HCT116 (cell line): ENCODE results near the gene TMOD3. TPM values are rescaled to one million over a fixed set of nuclear protein-coding genes. Genes with fewer than 3 reads are reported as not detected.

ENCODE experiments used
- ATAC-seq: fragments of 200-7000 bp; cut with Tn5 transposase; 2 replicates; pipeline ENCODE4 v1.9.1; 2020; ENCODE audit warnings: mild to moderate bottlenecking, moderate library complexity
- Bru-seq: library from RNA; stranded (reverse); fragments of 400-500 nt; gene quantifications from one replicate; lab custom pipeline; 2021; lab: Mats Ljungman, UMichigan
- BruChase-seq, 2 experiments: library from RNA; stranded (reverse); fragments of 400-500 nt; gene quantifications; one replicate each; lab custom pipeline; 2021; lab: Mats Ljungman, UMichigan
- BruUV-seq: library from RNA; stranded (reverse); fragments of 400-500 nt; replicated peaks from 2 replicates; lab custom pipeline; 2021; lab: Mats Ljungman, UMichigan
- CTCF ChIA-PET: fragments of 300-600 bp; sonication (Branson Sonifier 250); formaldehyde crosslinking; loops from one replicate; lab custom pipeline; 2021; ENCODE audit warnings: antibody characterized with exemption; lab: Charles Lee
- POLR2A ChIA-PET: fragments of 300-600, 350-600 bp; sonication (Branson Sonifier 250); formaldehyde crosslinking; loops from one replicate; lab custom pipeline; 2021; ENCODE audit warnings: antibody characterized with exemption; lab: Charles Lee
- RAD21 ChIA-PET, 2 experiments: fragments of 300-600 bp; sonication (Branson Sonifier 250); formaldehyde crosslinking; loops; one replicate each; lab custom pipeline; 2023; ENCODE audit warnings: low total read pairs in 2 of 2; ENCODE audit not compliant: uncharacterized antibody in 2 of 2, unreplicated experiment in 2 of 2, low non-redundant PET in 1 of 2; lab: Charles Lee
- DNase-seq: peaks from one replicate; pipeline ENCODE4 v3.0.0-alpha.2; 2010; ENCODE audit warnings: low read depth, low spot score
- H2AFZ ChIP-seq: fragments of 200-600 bp; shearing (Covaris generic), sonication (generic); 2 replicates; pipeline ENCODE4 v1.6.1; 2017; ENCODE audit warnings: low read depth, mixed run types, mixed read lengths, antibody characterized with exemption, low read length; ENCODE audit not compliant: poor library complexity, severe bottlenecking
- H3K27ac ChIP-seq: 2 replicates; pipeline ENCODE4 v1.5.1; 2012; ENCODE audit warnings: low read depth, low read length
- H3K27me3 ChIP-seq: fragments of 200-600 bp; sonication (generic); 2 replicates; pipeline ENCODE4 v1.6.1; 2016; ENCODE audit warnings: mixed run types, low read length, mixed read lengths; ENCODE audit not compliant: insufficient read depth
- H3K36me3 ChIP-seq, 2 experiments: fragments of 200-500 bp in 1 of 2; fragments of 200-600 bp in 1 of 2; sonication (Bioruptor generic) in 1 of 2; sonication (generic) in 1 of 2; 2 replicates each; pipeline versions ENCODE4 v1.5.1 to v1.6.1; 2014 to 2016; ENCODE audit warnings: low read length in 2 of 2, inconsistent platforms in 1 of 2, mixed read lengths in 1 of 2, mixed run types in 1 of 2; ENCODE audit not compliant: insufficient read depth in 2 of 2, control insufficient read depth in 1 of 2
- H3K4me1 ChIP-seq, 2 experiments: fragments of 200-600 bp in 1 of 2; sonication (generic) in 1 of 2; 2 replicates each; pipeline versions ENCODE4 v1.5.1 to v1.6.1; 2012 to 2017; ENCODE audit warnings: low read length in 2 of 2, inconsistent platforms in 1 of 2, mild to moderate bottlenecking in 1 of 2, mixed read lengths in 1 of 2, mixed run types in 1 of 2, moderate library complexity in 1 of 2; ENCODE audit not compliant: insufficient read depth in 2 of 2, control insufficient read depth in 1 of 2
- H3K4me2 ChIP-seq: fragments of 200-600 bp; sonication (generic); 2 replicates; pipeline ENCODE4 v1.6.1; 2017; ENCODE audit warnings: mixed run types, low read length, mixed read lengths
- H3K4me3 ChIP-seq, 2 experiments: fragments of 200-600 bp in 1 of 2; sonication (generic) in 1 of 2; replicated peaks in 1 of 2; 2 replicates each; pipeline ENCODE4 v1.5.1; 2011 to 2016; ENCODE audit warnings: low read length in 2 of 2, control low read depth in 1 of 2, low read depth in 1 of 2, mild to moderate bottlenecking in 1 of 2, mixed read lengths in 1 of 2, mixed run types in 1 of 2
- H3K79me2 ChIP-seq: fragments of 200-600 bp; sonication (generic); 2 replicates; pipeline ENCODE4 v1.6.1; 2017; ENCODE audit warnings: mild to moderate bottlenecking, mixed run types, low read length, moderate library complexity, mixed read lengths; ENCODE audit not compliant: insufficient read depth
- H3K9ac ChIP-seq: fragments of 200-600 bp; sonication (generic); 2 replicates; pipeline ENCODE4 v1.6.1; 2016; ENCODE audit warnings: low read length, mixed read lengths
- H3K9me2 ChIP-seq: fragments of 200-600 bp; sonication (generic), shearing (Covaris generic); 2 replicates; pipeline ENCODE4 v1.6.1; 2017; ENCODE audit warnings: mixed run types, mild to moderate bottlenecking, moderate library complexity; ENCODE audit not compliant: insufficient read depth
- H3K9me3 ChIP-seq, 2 experiments: fragments of 200-500 bp in 1 of 2; fragments of 200-600 bp in 1 of 2; sonication (Bioruptor generic) in 1 of 2; sonication (generic) in 1 of 2; 2 replicates each; pipeline ENCODE4 v1.6.1; 2014 to 2017; ENCODE audit warnings: low read length in 2 of 2, mixed read lengths in 2 of 2, inconsistent platforms in 1 of 2, low read depth in 1 of 2, mild to moderate bottlenecking in 1 of 2, mixed run types in 1 of 2, moderate library complexity in 1 of 2; ENCODE audit not compliant: control insufficient read depth in 1 of 2, insufficient read depth in 1 of 2
- H4K20me1 ChIP-seq: fragments of 200-600 bp; sonication (generic), shearing (Covaris generic); 2 replicates; pipeline ENCODE4 v1.6.1; 2017; ENCODE audit warnings: mixed run types, mild to moderate bottlenecking, moderate library complexity; ENCODE audit not compliant: insufficient read depth
- ATF3 ChIP-seq: IDR thresholded peaks from 2 replicates; pipeline ENCODE4 v1.6.1; 2012
- CBX3 ChIP-seq: IDR thresholded peaks from 2 replicates; pipeline ENCODE4 v1.6.1; 2012; ENCODE audit warnings: low read depth
- CEBPB ChIP-seq: IDR thresholded peaks from 2 replicates; pipeline ENCODE4 v1.6.1; 2012; ENCODE audit warnings: low read depth
- CTCF ChIP-seq, 3 experiments: fragments of 200-600 bp in 1 of 3; sonication (generic) in 1 of 3; IDR thresholded peaks in 2 of 3; conservative IDR thresholded peaks in 1 of 3; 2 replicates each; pipeline ENCODE4 v1.5.1; 2012 to 2017; ENCODE audit warnings: low read depth in 2 of 3, low read length in 2 of 3, antibody characterized with exemption in 1 of 3, borderline replicate concordance in 1 of 3, control low read depth in 1 of 3, mild to moderate bottlenecking in 1 of 3, mixed read lengths in 1 of 3, mixed run types in 1 of 3, moderate library complexity in 1 of 3; ENCODE audit not compliant: insufficient read depth in 1 of 3
- EGR1 ChIP-seq: IDR thresholded peaks from 2 replicates; pipeline ENCODE4 v1.6.1; 2012; ENCODE audit warnings: low read depth
- ELF1 ChIP-seq: IDR thresholded peaks from 2 replicates; pipeline ENCODE4 v1.6.1; 2012; ENCODE audit warnings: low read depth, borderline replicate concordance
- EZH2 ChIP-seq: fragments of 200-600 bp; sonication (generic); IDR thresholded peaks from 2 replicates; pipeline ENCODE4 v1.6.1; 2017; ENCODE audit warnings: antibody characterized with exemption, mixed run types
- EZH2phosphoT487 ChIP-seq: fragments of 200-600 bp; IDR thresholded peaks from 2 replicates; pipeline ENCODE4 v1.6.1; 2018; ENCODE audit warnings: antibody characterized with exemption, borderline replicate concordance
- FOSL1 ChIP-seq: IDR thresholded peaks from 2 replicates; pipeline ENCODE4 v1.6.1; 2012; ENCODE audit warnings: low read depth
- JUND ChIP-seq: IDR thresholded peaks from 2 replicates; pipeline ENCODE4 v1.6.1; 2012
- POLR2AphosphoS5 ChIP-seq: IDR thresholded peaks from 2 replicates; pipeline ENCODE4 v1.6.1; 2011; ENCODE audit warnings: mild to moderate bottlenecking, low read depth, low read length, moderate library complexity
- RAD21 ChIP-seq: IDR thresholded peaks from 2 replicates; pipeline ENCODE4 v1.6.1; 2012; ENCODE audit warnings: low read depth, mild to moderate bottlenecking
- SIN3A ChIP-seq: IDR thresholded peaks from 2 replicates; pipeline ENCODE4 v1.6.1; 2012; ENCODE audit warnings: low read depth
- SP1 ChIP-seq: IDR thresholded peaks from 2 replicates; pipeline ENCODE4 v1.6.1; 2012; ENCODE audit warnings: low read depth
- SRF ChIP-seq: IDR thresholded peaks from 2 replicates; pipeline ENCODE4 v1.6.1; 2012; ENCODE audit warnings: low read depth
- YY1 ChIP-seq: IDR thresholded peaks from 2 replicates; pipeline ENCODE4 v1.6.1; 2011; ENCODE audit warnings: low read length, low read depth, moderate library complexity, mild to moderate bottlenecking; ENCODE audit not compliant: insufficient replicate concordance; ENCODE audit errors: extremely low read depth
- ZBTB33 ChIP-seq: IDR thresholded peaks from 2 replicates; pipeline ENCODE4 v1.6.1; 2011; ENCODE audit warnings: mild to moderate bottlenecking, low read length, moderate library complexity; ENCODE audit not compliant: insufficient replicate concordance; ENCODE audit errors: extremely low read depth
- ZFX ChIP-seq: fragments of 450-650 bp; IDR thresholded peaks from 2 replicates; pipeline ENCODE4 v1.6.1; 2017
- ZNF274 ChIP-seq: fragments of 200-500 bp; sonication (Bioruptor generic); IDR thresholded peaks from 2 replicates; pipeline ENCODE4 v1.6.1; 2014; ENCODE audit warnings: mild to moderate bottlenecking, low read depth, low read length, inconsistent platforms
- intact Hi-C: fragments of 100-400 bp; cut with micrococcal nuclease; formaldehyde crosslinking; loops from 2 replicates; pipeline ENCODE4 v1.10.0; 2022
- long read RNA-seq: library from polyadenylated mRNA; unstranded; transcript quantifications from one replicate; pipeline ENCODE4 v2.0.0, GENCODE V29; 2021; ENCODE audit not compliant: unreplicated experiment
- polyA plus RNA-seq: library from polyadenylated mRNA; unstranded; fragments of >200 nt; gene quantifications from 2 replicates; pipeline ENCODE4 v1.2.1, GENCODE V29; 2012; ENCODE audit warnings: missing spikeins
- total RNA-seq: library from RNA; stranded (reverse); gene quantifications from one replicate; pipeline ENCODE4 v1.2.1, GENCODE V29; 2021; ENCODE audit not compliant: unreplicated experiment

TMOD3 gene
- total RNA-seq (78.8 TPM), Bru-seq, nascent RNA (percentile 92 among the genes with signal in this experiment), BruChase-seq, experiment 1, labeled RNA remaining after a 6-hour chase (percentile 95 among the genes with signal in this experiment), BruChase-seq, experiment 2, labeled RNA remaining after a 2-hour chase (percentile 88 among the genes with signal in this experiment)
- 14.4 and 16.8 TPM in 2 replicates for polyA plus RNA-seq
- long read RNA-seq, full-length matches to known transcripts, result 134 of 173 reads
- long read RNA-seq, partial matches to known transcripts, result 11 of 173 reads
- long read RNA-seq, other reads (novel, unspliced or antisense), result 28 of 173 reads

GRCh38 chr15:51829376-51830275 is at the start of gene TMOD3:
TSS of gene TMOD3 (plus strand) at chr15:51829653. CDS start at chr15:51862885, 33,232 bp downstream.
- Histone ChIP-seq H4K20me1 (0 out of 2 replicates have a peak, but pooled peaks cover 4% of the 10 kb centered on the region), H3K79me2 (peaks cover 52% of the 10 kb centered on the region), H3K36me3 (no peaks in the 10 kb centered on the region), H3K9ac (peak within 1 kb of the TSS; percentile 82), H3K4me1 (peaks cover 35 to 41% of the 10 kb centered on the region in 2 experiments), H3K27me3 (no peaks in the 10 kb centered on the region), H3K9me2 (no peaks in the 10 kb centered on the region), H3K9me3 (no peaks in the 10 kb centered on the region), H3K4me3 (peak within 1 kb of the TSS; percentile 76 to 83), H2AFZ (peak within 1 kb of the TSS; percentile 99), H3K4me2 (peak within 1 kb of the TSS; percentile 82), H3K27ac (peak within 1 kb of the TSS; percentile 91)
- intact Hi-C loops, result no loop called here
- ChIA-PET POLR2A (interaction anchor here (1.3 to 2.3 kb wide), 3 partner anchors 8 to 14 kb away, joined by 3 to 6 read pairs (median 6); no protein-coding TSS in a partner anchor), CTCF (interaction anchor here (1.1 kb wide), 1 partner anchor 179 kb away, joined by 3 read pairs; no protein-coding TSS in a partner anchor), RAD21 (no interaction called here)
- no TSS peak for BruUV-seq
- ATAC-seq, result peak; percentile 88
- DNase-seq, result peak; percentile 78
- TF ChIP-seq CTCF (IDR thresholded peaks at IDR 0.05 in 2 of 3, conservative IDR thresholded peaks at IDR 0.05 in 1 of 3; ENCODE audit: borderline replicate concordance in 1 of 3, insufficient read depth in 1 of 3, low read depth in 2 of 3, low read length in 2 of 3), result no peak
- no peak for TF ChIP-seq EGR1
- TF ChIP-seq JUND, result peak; percentile 23; the same call in 1 of the 2 replicates
- TF ChIP-seq ELF1, result no peak; the same call in 1 of the 2 replicates
- peak; percentile 44 for TF ChIP-seq YY1
- no peak for TF ChIP-seq CBX3
- no peak for TF ChIP-seq SP1
- peak; percentile 16; the same call in 1 of the 2 replicates for TF ChIP-seq FOSL1
- no peak for TF ChIP-seq CEBPB
- no peak for TF ChIP-seq EZH2phosphoT487
- no peak for TF ChIP-seq ZBTB33
- no peak for TF ChIP-seq EZH2
- 0 out of 2 replicates have a peak, but pooled peaks have one; percentile 13 for TF ChIP-seq RAD21
- TF ChIP-seq POLR2AphosphoS5, result peak; percentile 96
- no peak for TF ChIP-seq ATF3
- TF ChIP-seq ZNF274, result no peak
- peak; percentile 59; the same call in 1 of the 2 replicates for TF ChIP-seq SIN3A
- peak; percentile 64; the same call in 1 of the 2 replicates for TF ChIP-seq ZFX
- TF ChIP-seq SRF, result no peak
